Activated naive CD4-positive, alpha-beta T cell treated with anti-CD3 and anti-CD28 coated beads for 36 hours (primary cell): ENCODE measurements around the gene ARHGAP15. TPM values are rescaled to one million over a fixed set of nuclear protein-coding genes. Genes with fewer than 3 reads are reported as not detected.
"Not testable (repeated sequence)": the region's sequence is repeated elsewhere in the genome, so short reads cannot be mapped to it uniquely, and the experiment has no call there.

ENCODE experiments used
- CTCF ChIA-PET: fragments of 350-600 bp; sonication (Branson Sonifier 250); formaldehyde crosslinking; loops from one replicate; lab custom pipeline; 2021; ENCODE audit warnings: antibody characterized with exemption; lab: Charles Lee
- DNase-seq: peaks from one replicate; pipeline ENCODE4 v3.0.0-alpha.2; 2020
- H3K27ac Mint-ChIP-seq: one replicate; pipeline ENCODE4 v1.8.0; 2021; ENCODE audit warnings: mild to moderate bottlenecking, mixed read lengths
- H3K27me3 Mint-ChIP-seq: one replicate; pipeline ENCODE4 v1.8.0; 2021; ENCODE audit warnings: low read depth, mixed read lengths
- H3K36me3 Mint-ChIP-seq: one replicate; pipeline ENCODE4 v1.8.0; 2021; ENCODE audit warnings: low read depth, mixed read lengths
- H3K4me1 Mint-ChIP-seq: one replicate; pipeline ENCODE4 v1.8.0; 2021; ENCODE audit warnings: low read depth, mixed read lengths
- H3K4me3 Mint-ChIP-seq: one replicate; pipeline ENCODE4 v1.8.0; 2021; ENCODE audit warnings: mild to moderate bottlenecking, moderate library complexity, mixed read lengths
- H3K9me3 Mint-ChIP-seq: one replicate; pipeline ENCODE4 v1.8.0; 2021; ENCODE audit warnings: mixed read lengths
- intact Hi-C: fragments of 100-400 bp; cut with micrococcal nuclease; formaldehyde crosslinking; loops from one replicate; pipeline ENCODE4 v1.15.1; 2023
- total RNA-seq, 2 experiments: library from RNA; stranded (reverse); gene quantifications; one replicate each; pipeline ENCODE4 v1.2.3, GENCODE V29; 2021

Gene ARHGAP15
- total RNA-seq, result 10 to 100 TPM; 85.7 to 90.1 TPM

DNA sequence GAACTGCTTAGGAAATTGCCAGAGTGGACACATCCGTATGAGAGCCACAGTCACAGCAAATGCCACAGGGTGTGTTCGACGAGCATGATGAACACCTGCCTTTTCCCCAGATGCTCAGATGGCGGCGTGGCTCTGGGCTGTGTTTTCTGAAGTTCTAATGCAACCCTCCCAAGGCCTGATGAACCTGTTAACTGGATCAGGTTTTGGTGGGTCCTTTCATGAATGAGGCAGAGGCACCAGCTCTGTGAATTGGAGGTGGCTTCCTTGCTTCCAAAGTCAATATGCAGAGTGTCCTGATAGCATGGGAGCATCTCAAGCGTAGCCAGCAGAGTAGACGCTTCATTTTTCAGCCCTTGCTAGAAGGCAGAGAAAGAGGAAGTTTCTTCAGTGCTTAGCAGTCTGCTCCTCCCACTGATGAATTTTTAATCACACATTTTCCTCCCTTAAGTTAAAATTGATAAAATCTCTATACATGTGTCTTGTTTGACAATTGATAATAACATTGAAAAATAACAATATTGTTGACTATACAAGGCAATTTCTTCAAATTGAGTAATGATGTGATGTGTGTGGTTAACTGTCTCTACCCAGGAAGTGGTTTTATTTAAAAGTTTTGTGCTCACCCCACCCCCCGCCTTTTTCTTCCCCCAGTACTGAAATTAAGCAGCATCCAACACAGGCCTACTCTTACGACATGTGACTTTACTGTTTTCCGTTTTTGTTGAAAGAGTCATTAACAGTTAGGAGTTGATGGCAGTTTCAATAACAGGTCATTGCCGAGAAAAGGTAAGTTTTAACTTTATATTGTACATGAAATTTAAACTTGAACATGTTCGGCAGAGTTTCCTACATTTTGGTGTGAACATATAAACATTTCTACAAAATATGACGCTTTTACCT lies at the start of gene ARHGAP15:
ARHGAP15 (plus strand) TSS at position 739 of the 900 bp plus-strand sequence.
- intact Hi-C loops, result loop anchor here (1.0 to 5.0 kb wide), 8 partner anchors 8 to 1203 kb away; a partner anchor contains a TSS
- Mint-ChIP-seq H3K4me1 (peaks cover 31% of the 10 kb centered on the region), H3K4me3 (peak within 1 kb of the TSS; percentile 86), H3K27ac (peak within 1 kb of the TSS; percentile 100), H3K36me3 (peaks cover 12% of the 10 kb centered on the region), H3K27me3 (no peaks in the 10 kb centered on the region), H3K9me3 (peaks cover 3% of the 10 kb centered on the region)
- CTCF ChIA-PET, result interaction anchor here (0.8 to 4.0 kb wide), 12 partner anchors 10 to 320 kb away, joined by 3 to 21 read pairs (median 6); no protein-coding TSS in a partner anchor
- peak; percentile 88 for DNase-seq

DNA sequence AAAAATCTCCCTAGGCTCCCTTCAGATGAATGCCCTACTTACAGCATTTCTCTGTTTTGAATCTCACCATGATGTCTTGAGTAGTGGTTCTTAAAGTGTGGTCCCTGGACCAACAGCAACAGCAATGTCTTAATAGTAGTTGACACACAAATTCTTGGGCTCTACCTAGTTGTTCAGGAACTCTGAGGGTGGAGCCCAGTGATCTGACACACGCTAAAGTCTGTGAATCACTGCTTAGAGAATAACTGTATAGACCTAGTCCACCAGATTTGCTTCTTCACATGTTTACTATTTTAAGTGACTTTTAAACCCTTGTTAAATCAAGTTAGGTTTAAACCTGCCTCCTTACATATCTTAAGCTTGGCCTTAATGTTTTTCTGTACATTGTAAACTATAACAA lies 47.6 kb upstream of the ARHGAP15 start:
- no peaks in the 10 kb centered on the region for H3K36me3 Mint-ChIP-seq
- intact Hi-C loops, result loop anchor here (2.0 to 10.0 kb wide), 3 partner anchors 69 to 1253 kb away; a partner anchor contains a TSS
- CTCF ChIA-PET, result no interaction called here

DNA sequence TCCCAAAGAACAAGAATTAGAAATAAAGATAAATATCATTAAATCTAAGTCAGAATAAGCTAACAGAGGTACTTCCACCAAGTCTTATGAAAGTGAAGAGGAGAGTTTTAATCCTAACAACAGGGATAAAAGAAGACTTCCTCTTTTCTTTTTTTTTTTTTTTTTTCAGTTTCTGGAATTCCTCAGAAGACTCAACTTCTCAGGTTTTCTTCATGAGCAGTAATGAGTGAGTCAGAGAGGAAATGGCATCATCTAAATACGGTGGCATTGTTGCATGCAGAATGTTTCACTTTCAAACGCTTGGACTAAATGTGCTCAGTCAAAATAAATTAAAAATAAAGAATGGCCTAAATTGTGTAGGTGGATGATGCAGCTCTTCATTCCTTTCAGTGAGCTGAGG lies 45.6 kb upstream of the ARHGAP15 start:
- H3K4me3 Mint-ChIP-seq, result no peak overlapping the region
- intact Hi-C loops, result loop anchor here (1.0 to 10.0 kb wide), 5 partner anchors 49 to 1251 kb away; a partner anchor contains a TSS
- H3K4me1 Mint-ChIP-seq, result peaks cover 27% of the 10 kb centered on the region
- H3K27ac Mint-ChIP-seq, result no peak overlapping the region
- H3K27me3 Mint-ChIP-seq, result no peaks in the 10 kb centered on the region
- peak; percentile 15 for DNase-seq
- no peaks in the 10 kb centered on the region for H3K36me3 Mint-ChIP-seq
- CTCF ChIA-PET, result interaction anchor here (1.1 to 1.6 kb wide), 3 partner anchors 74 to 198 kb away, joined by 3 to 4 read pairs (median 3); no protein-coding TSS in a partner anchor
- H3K9me3 Mint-ChIP-seq, result no peaks in the 10 kb centered on the region

More for the DNA sequence above, 47.6 kb upstream of the ARHGAP15 start:
- Mint-ChIP-seq H3K27me3 (no peaks in the 10 kb centered on the region), H3K27ac (no peak overlapping the region), H3K9me3 (no peaks in the 10 kb centered on the region), H3K4me1 (peaks cover 27% of the 10 kb centered on the region), H3K4me3 (no peak overlapping the region)
- no peak for DNase-seq

DNA sequence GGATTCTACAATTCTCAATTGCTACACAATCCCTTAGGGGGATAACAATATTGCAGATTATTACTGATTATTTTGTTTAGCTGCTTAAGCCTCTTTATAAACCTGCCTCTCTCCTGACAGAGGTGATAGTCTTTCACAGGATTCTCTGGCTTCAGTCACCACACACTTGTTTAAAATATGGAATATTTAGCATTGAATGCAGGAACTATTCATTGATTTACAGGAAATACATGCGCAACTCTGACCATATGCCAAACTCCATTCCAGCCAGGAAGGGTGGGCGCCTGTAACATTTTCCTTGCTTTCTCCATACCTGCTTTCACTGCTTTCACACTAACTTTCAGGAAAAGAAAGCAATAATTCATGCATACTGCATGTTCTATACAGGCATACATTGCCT lies 44.8 kb upstream of the ARHGAP15 start:
- intact Hi-C loops, result loop anchor here (5.0 to 10.0 kb wide), 2 partner anchors 618 to 1250 kb away; a partner anchor contains a TSS
- no peak overlapping the region for H3K4me3 Mint-ChIP-seq
- H3K4me1 Mint-ChIP-seq, result peaks cover 27% of the 10 kb centered on the region
- no peak overlapping the region for H3K27ac Mint-ChIP-seq
- CTCF ChIA-PET, result interaction anchor here (1.6 kb wide), 2 partner anchors 138 to 197 kb away, joined by 3 to 4 read pairs; no protein-coding TSS in a partner anchor
- H3K9me3 Mint-ChIP-seq, result no peaks in the 10 kb centered on the region
- no peak for DNase-seq
- no peaks in the 10 kb centered on the region for H3K27me3 Mint-ChIP-seq
- H3K36me3 Mint-ChIP-seq, result no peaks in the 10 kb centered on the region

DNA sequence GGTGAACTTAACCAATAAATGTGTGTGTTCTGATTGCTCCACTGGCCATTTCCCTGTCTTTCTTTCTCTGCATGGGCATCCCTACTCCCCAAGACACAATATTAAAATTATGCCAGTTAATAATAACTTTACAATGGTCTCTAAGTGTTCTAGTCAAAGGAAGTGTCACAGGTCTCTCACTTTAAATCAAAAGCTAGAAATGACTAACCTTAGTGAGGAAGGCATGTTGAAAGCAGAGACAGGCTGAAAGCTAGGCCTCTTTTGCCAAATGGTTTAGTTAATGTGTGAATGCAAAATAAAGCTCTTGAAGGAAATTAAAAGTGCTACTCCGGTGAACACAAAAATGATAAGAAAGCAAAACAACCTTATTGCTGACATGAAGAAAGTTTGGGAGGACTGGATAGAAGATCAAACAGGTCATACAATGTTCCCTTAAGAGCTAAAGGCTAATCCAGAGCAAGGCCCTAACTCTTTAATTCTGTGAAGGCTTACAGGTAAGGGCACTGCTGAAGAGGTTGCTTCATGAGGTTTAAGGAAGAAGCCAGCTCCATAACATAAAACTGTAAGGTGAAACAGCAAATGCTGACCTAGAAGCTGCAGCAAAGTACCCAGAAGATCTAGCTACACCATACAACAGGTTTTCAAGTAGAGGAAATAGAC lies 44.0 kb upstream of the ARHGAP15 start:
- peaks cover 27% of the 10 kb centered on the region for H3K4me1 Mint-ChIP-seq
- no peaks in the 10 kb centered on the region for H3K9me3 Mint-ChIP-seq
- intact Hi-C loops, result loop anchor here (1.0 to 10.0 kb wide), 4 partner anchors 25 to 1250 kb away; partner anchors contain the start of gene ARHGAP15
- CTCF ChIA-PET, result interaction anchor here (0.6 to 1.0 kb wide), 4 partner anchors 25 to 176 kb away, joined by 3 to 4 read pairs (median 3); no protein-coding TSS in a partner anchor
- H3K27ac Mint-ChIP-seq, result peak overlapping the region; percentile 73
- no peaks in the 10 kb centered on the region for H3K27me3 Mint-ChIP-seq
- H3K36me3 Mint-ChIP-seq, result no peaks in the 10 kb centered on the region
- no peak for DNase-seq
- no peak overlapping the region for H3K4me3 Mint-ChIP-seq

DNA sequence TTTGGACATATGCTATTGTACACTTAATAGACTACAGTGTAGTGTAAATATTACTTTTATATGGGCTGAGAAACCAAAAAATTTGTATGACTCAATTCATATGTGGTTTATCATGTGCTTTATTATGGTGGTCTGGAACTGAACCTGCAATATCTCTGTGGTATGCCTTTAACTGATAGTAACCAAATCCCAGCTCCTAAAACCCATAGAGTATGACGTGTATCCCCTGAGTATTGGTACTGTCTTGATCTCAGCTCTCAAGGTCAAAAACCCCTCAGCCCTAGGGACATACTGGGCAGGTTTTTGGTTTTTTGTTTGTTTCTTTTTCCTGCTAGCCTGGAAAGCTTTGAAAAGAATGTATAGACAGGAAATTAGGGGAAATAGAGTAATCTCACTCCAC lies 42.2 kb upstream of the ARHGAP15 start:
- intact Hi-C loops, result loop anchor here (10.0 kb wide), 1 partner anchor 1248 kb away; a partner anchor contains a TSS
- H3K9me3 Mint-ChIP-seq, result no peaks in the 10 kb centered on the region

DNA sequence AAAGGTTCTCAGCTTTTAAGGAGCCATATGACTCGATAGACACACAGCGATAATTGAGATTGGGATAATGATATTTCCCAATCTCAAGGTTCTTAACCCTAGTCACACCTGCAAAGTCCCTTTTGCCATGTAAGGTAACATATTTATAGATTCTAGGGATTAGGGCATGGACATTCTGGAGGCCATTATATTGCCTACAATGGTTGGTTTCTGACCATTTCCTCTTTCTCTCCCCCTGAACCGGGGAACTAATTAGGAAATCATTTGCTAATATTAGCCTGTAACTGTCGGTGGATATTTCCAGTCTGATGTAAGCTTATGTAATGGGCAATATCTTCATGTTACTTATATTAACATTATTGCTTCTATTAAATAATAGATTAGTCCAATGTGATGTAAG lies 40.8 kb upstream of the ARHGAP15 start:
- no peak for DNase-seq
- Mint-ChIP-seq H3K36me3 (no peaks in the 10 kb centered on the region), H3K4me1 (peaks cover 24% of the 10 kb centered on the region), H3K4me3 (no peak overlapping the region), H3K27ac (no peak overlapping the region), H3K9me3 (no peaks in the 10 kb centered on the region), H3K27me3 (no peaks in the 10 kb centered on the region)
- intact Hi-C loops, result loop anchor here (10.0 kb wide), 1 partner anchor 1246 kb away; a partner anchor contains a TSS
- CTCF ChIA-PET, result no interaction called here

More for the DNA sequence above, 42.2 kb upstream of the ARHGAP15 start:
- no peak for DNase-seq
- Mint-ChIP-seq H3K27me3 (no peaks in the 10 kb centered on the region), H3K27ac (no peak overlapping the region), H3K36me3 (no peaks in the 10 kb centered on the region), H3K4me3 (no peak overlapping the region), H3K4me1 (peaks cover 27% of the 10 kb centered on the region)
- CTCF ChIA-PET, result interaction anchor here (0.8 kb wide), 1 partner anchor 97 kb away, joined by 3 read pairs; no protein-coding TSS in a partner anchor

DNA sequence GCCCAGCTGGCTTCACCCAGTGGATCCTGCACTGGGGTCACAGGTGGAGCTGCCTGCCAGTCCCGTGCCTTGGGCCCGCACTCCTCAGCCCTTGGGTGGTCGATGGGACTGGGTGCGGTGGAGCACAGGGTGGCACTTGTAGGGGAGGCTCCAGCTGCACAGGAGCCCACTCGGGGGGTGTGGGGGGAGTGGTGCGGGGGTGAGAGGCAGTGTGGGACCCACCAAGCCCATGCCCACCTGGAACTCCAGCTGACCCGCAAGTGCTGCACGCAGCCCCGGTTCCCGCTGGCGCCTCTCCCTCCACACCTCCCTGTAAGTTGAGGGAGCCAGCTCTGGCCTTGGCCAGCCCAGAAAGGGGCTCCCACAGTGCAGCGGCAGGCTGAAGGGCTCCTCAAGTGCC lies 39.7 kb upstream of the ARHGAP15 start:
- H3K9me3 Mint-ChIP-seq, H3K27me3 Mint-ChIP-seq, H3K27ac Mint-ChIP-seq, DNase-seq, H3K4me3 Mint-ChIP-seq, CTCF ChIA-PET, H3K36me3 Mint-ChIP-seq: not testable (repeated sequence)
- H3K4me1 Mint-ChIP-seq, result peaks cover 14% of the 10 kb centered on the region
- intact Hi-C loops, result loop anchor here (10.0 kb wide), 1 partner anchor 1245 kb away; a partner anchor contains a TSS

DNA sequence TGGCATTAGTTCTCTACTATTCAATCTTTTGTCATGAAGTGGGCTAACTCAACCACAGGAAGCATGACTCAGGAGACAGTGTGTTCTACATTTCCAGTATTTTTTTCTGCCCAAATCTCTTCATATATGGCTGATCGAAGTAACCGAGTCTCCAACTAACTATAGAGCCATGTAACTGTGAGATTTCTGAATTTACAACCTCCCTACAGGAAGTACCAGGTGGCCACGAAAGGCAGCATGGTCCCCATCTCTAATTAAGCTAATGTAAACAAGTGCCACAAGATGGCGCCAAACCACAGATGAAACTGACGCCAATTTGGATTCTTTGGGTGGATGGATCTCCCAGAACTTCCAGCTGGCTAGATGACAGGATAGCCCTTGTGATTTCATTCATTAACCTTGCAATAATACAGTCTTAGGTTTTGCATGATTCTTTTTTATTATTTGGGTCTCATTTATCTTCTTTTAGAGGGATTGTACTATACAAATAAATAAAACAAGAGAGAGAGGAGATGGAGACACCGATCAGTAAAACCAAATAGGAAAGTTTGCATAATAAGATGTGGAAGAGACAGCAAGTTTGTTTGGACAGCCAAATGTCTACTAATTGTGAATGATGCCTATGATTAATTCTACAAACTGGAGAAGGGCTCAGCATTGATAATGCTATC lies 18.3 kb upstream of the ARHGAP15 start:
- H3K27ac Mint-ChIP-seq, result peak overlapping the region; percentile 90
- no peaks in the 10 kb centered on the region for H3K9me3 Mint-ChIP-seq
- peak overlapping the region; percentile 59 for H3K4me3 Mint-ChIP-seq
- DNase-seq, result peak; percentile 82
- H3K4me1 Mint-ChIP-seq, result peaks cover 46% of the 10 kb centered on the region
- H3K36me3 Mint-ChIP-seq, result no peaks in the 10 kb centered on the region
- intact Hi-C loops, result loop anchor here (1.0 to 5.0 kb wide), 8 partner anchors 26 to 1406 kb away; no protein-coding TSS in a partner anchor
- no peaks in the 10 kb centered on the region for H3K27me3 Mint-ChIP-seq
- CTCF ChIA-PET, result interaction anchor here (0.6 to 5.7 kb wide), 31 partner anchors 10 to 583 kb away, joined by 3 to 99 read pairs (median 5); no protein-coding TSS in a partner anchor

DNA sequence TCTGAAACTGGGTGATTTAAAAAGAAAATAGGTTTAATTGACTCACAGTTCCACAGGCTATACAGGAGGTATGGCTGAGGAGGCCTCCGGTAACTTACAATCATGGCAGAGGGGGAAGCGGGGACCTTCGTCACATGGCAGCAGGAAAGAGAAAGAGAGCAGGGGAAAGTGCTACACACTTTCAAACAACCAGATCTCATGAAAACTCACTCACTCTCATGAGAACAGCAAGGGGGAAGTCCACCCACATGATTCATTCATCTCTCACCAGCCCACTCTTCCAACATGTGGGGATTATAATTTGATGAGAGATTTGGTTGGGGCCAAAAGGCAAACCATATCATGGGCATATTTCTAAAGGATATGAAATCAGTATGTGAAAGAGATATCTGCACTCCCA lies 12.0 kb upstream of the ARHGAP15 start:
- H3K9me3 Mint-ChIP-seq, result no peaks in the 10 kb centered on the region

DNA sequence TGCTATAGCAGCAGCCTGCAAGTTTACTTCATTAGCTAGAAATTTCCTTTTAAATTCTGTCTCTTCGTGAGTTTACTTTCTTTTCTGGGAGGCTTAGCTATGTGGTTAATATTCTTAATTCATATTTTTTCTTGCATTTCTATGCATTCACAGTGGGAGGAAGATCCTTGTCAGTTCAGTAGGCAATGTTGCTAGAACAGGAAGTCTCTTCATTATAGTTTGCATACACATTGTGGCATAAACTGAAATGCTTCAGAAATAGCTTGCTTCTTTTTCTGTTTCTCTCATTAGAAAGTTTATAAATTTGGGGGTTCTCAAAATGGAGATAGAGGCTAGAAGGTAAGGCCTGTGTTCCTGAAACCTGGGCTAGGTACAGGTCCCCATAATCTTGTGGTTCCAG lies 8.1 kb upstream of the ARHGAP15 start:
- CTCF ChIA-PET, result interaction anchor here (1.1 to 1.7 kb wide), 4 partner anchors 11 to 138 kb away, joined by 3 to 8 read pairs (median 5); no protein-coding TSS in a partner anchor
- peaks cover 49% of the 10 kb centered on the region for H3K4me1 Mint-ChIP-seq
- H3K36me3 Mint-ChIP-seq, result peaks cover 3% of the 10 kb centered on the region
- no peaks in the 10 kb centered on the region for H3K9me3 Mint-ChIP-seq
- H3K4me3 Mint-ChIP-seq, result peak overlapping the region; percentile 59
- H3K27ac Mint-ChIP-seq, result no peak overlapping the region
- intact Hi-C loops, result no loop called here
- H3K27me3 Mint-ChIP-seq, result no peaks in the 10 kb centered on the region
- no peak for DNase-seq

More for the DNA sequence above, 12.0 kb upstream of the ARHGAP15 start:
- DNase-seq, result peak; percentile 60
- Mint-ChIP-seq H3K27me3 (no peaks in the 10 kb centered on the region), H3K4me1 (peaks cover 72% of the 10 kb centered on the region), H3K36me3 (peaks cover 3% of the 10 kb centered on the region), H3K4me3 (peak overlapping the region; percentile 40), H3K27ac (peak overlapping the region; percentile 39)
- intact Hi-C loops, result loop anchor here (5.0 kb wide), 1 partner anchor 1080 kb away; no protein-coding TSS in a partner anchor
- CTCF ChIA-PET, result interaction anchor here (0.6 to 1.7 kb wide), 5 partner anchors 9 to 211 kb away, joined by 3 to 7 read pairs (median 3); no protein-coding TSS in a partner anchor
